Breast epithelium (tissue), 4 donors: ENCODE measurements around the gene PSMB1. TPM values are rescaled to one million over a fixed set of nuclear protein-coding genes. Genes with fewer than 3 reads are reported as not detected.
A peak's percentile ranks its signal among the peaks of the same experiment; 100 is the strongest.
"Not testable (repeated sequence)": the region's sequence is repeated elsewhere in the genome, so short reads cannot be mapped to it uniquely, and the experiment has no call there.

Experiments used
- DNase-seq, 2 donors: peaks; one replicate each; pipeline ENCODE4 v3.0.0-alpha.2; 2019; ENCODE audit warnings: low spot score in 2 of 2
- H3K27ac ChIP-seq, 2 donors: fragments of 200-600 bp; sonication (generic) in 1 of 2; one replicate each; pipeline ENCODE4 v1.5.1; 2016 to 2019; ENCODE audit warnings: mild to moderate bottlenecking in 1 of 2
- H3K27me3 ChIP-seq, 2 donors: fragments of 200-600 bp; sonication (generic) in 1 of 2; one replicate each; pipeline versions ENCODE4 v1.5.1 to v1.6.0; 2017 to 2019; ENCODE audit warnings: control low read depth in 1 of 2, mild to moderate bottlenecking in 1 of 2
- H3K36me3 ChIP-seq: fragments of 200-600 bp; one replicate; pipeline ENCODE4 v1.5.1; 2019
- H3K4me1 ChIP-seq, 2 donors: fragments of 200-600 bp; sonication (generic); one replicate each; pipeline ENCODE4 v1.5.1; 2016 to 2019; ENCODE audit warnings: control low read depth in 1 of 2
- H3K4me3 ChIP-seq, 3 donors: fragments of 200-600 bp; sonication (generic); 1 replicate in 2 of 3; 2 replicates in 1 of 3; pipeline ENCODE4 v1.5.1; 2016 to 2019; ENCODE audit warnings: mild to moderate bottlenecking in 3 of 3, moderate library complexity in 2 of 3
- H3K9me3 ChIP-seq, 2 donors: fragments of 200-600 bp; sonication (generic) in 1 of 2; one replicate each; pipeline ENCODE4 v1.5.1; 2016 to 2019; ENCODE audit warnings: control low read depth in 1 of 2
- CTCF ChIP-seq, 3 donors: fragments of 450-650 bp; IDR thresholded peaks; one replicate each; pipeline ENCODE4 v1.5.1; 2016 to 2017; ENCODE audit warnings: antibody characterized with exemption in 3 of 3, mild to moderate bottlenecking in 3 of 3, moderate library complexity in 3 of 3
- POLR2A ChIP-seq: fragments of 450-650 bp; IDR thresholded peaks from one replicate; pipeline ENCODE4 v1.6.1; 2016; ENCODE audit warnings: antibody characterized with exemption, mild to moderate bottlenecking, moderate library complexity
- POLR2AphosphoS5 ChIP-seq, 3 donors: sonication (generic); formaldehyde crosslinking; IDR thresholded peaks; one replicate each; pipeline ENCODE4 v1.6.1; 2017; ENCODE audit warnings: antibody characterized with exemption in 3 of 3
- intact Hi-C: fragments of 100-400 bp; cut with DNase I; formaldehyde crosslinking; loops from one replicate; pipeline ENCODE4 v1.15.1; 2023; ENCODE audit warnings: low total_unique reads
- total RNA-seq, 3 donors: library from RNA; depleted of rRNA; stranded (reverse); fragments of >200 nt; gene quantifications; one replicate each; pipeline ENCODE4 v1.1.0, GENCODE V29; 2016

PSMB1 gene
- total RNA-seq, 3 donors from 2014 or later: 190 to 281 (median 214) TPM

DNA sequence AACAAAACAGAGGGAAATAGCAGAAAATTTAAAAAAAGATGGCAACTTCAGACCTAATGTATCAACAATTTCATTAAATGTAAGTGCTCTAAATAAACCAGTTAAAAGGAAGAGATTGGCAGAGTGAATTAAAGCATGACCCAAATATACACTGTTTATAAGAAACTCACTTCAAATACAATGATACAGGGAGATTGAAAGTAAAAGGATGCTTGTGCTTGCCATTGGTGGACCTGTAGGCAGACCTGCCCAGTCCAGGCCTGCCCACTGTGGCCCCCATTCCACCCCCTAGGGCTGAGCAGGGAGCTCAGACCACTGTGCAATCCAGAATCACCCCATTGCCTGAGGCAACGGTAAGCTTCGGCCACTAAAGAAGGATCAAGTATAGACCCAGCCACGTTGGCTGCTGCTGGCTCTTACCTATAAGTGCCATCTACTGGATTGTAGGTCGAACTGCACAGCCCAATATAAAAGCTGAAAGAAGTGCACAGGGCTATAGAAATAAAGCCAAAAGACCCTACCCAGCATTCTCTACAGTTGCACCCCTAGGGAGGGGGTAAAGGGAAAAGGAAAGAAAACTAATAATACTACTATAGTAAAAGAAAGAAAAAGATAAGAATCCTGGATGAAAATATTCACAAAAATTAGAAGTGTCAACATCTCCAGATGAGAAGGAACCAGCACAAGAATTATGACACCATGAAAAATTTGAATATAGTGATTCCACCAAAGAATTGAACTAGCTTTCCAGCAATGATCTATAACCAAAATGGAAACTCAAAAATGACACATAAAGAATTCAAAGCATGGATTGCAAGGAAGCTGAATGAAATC, 36.1 kb downstream of the PSMB1 start:
- intact Hi-C loops: no loop called here
- no peak overlapping the region for H3K4me3 ChIP-seq
- H3K36me3 ChIP-seq: no peaks in the 10 kb centered on the region
- no peak overlapping the region for H3K27ac ChIP-seq
- no peaks in the 10 kb centered on the region for H3K27me3 ChIP-seq
- TF ChIP-seq POLR2AphosphoS5 (IDR thresholded peaks at IDR 0.05) (no peak), CTCF (IDR thresholded peaks at IDR 0.05) (peak; percentile 34 to 69 (median 57)), POLR2A (no peak)
- no peaks in the 10 kb centered on the region for H3K4me1 ChIP-seq
- peaks cover 0 to 9% of the 10 kb centered on the region in 2 donors for H3K9me3 ChIP-seq
- peak in 1 of 2 donors; percentile 19 for DNase-seq

DNA sequence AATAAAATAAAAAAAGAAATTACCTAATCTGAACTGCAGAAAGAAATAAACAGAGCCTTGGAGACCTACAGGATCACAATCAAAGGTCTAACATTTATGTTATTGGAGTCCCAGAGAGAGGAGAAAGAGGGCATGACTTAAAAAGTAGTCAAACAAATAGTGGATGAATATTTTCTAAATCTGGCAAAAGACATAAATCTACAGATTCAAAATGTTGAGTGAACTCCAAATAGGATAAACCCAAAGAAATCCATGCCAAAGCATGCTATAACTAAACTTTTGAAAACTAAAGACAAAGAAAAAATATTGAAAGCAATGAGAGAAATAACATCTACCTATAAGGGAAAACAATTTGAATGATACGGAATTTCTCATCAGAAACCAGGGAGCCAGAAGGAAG, 38.2 kb downstream of the PSMB1 start:
- H3K4me1 ChIP-seq: no peaks in the 10 kb centered on the region
- intact Hi-C loops: no loop called here
- DNase-seq: no peak
- peaks cover 0 to 9% of the 10 kb centered on the region in 2 donors for H3K9me3 ChIP-seq
- no peak overlapping the region for H3K27ac ChIP-seq
- H3K27me3 ChIP-seq: no peaks in the 10 kb centered on the region
- H3K4me3 ChIP-seq: no peak overlapping the region
- TF ChIP-seq POLR2A (no peak), CTCF (IDR thresholded peaks at IDR 0.05) (no peak), POLR2AphosphoS5 (IDR thresholded peaks at IDR 0.05) (no peak)
- H3K36me3 ChIP-seq: no peaks in the 10 kb centered on the region

DNA sequence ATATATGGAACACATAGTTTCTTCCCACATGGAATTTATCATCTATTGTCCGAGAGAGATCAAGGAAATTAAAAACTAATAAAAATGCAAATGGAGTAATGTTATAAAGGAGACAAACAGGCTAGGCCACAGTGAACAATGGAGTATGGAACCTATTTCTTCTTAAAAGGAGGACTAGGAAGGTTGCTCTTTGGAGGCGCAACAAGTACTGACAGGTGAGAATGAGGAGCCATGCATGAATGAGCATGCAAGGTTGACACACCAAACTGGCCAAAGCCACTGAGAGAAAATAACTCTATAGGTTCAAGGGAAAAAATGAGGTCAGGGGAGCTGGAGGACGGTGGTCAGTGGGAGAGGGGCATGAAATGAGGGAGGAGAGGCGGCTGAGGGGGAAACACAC, 40.9 kb downstream of the PSMB1 start:
- Histone ChIP-seq H3K27me3 (no peaks in the 10 kb centered on the region), H3K9me3 (peaks cover 0 to 5% of the 10 kb centered on the region in 2 donors), H3K4me3 (no peak overlapping the region), H3K27ac (no peak overlapping the region), H3K36me3 (no peaks in the 10 kb centered on the region), H3K4me1 (no peaks in the 10 kb centered on the region)
- DNase-seq: no peak
- TF ChIP-seq POLR2A (no peak), CTCF (IDR thresholded peaks at IDR 0.05) (no peak), POLR2AphosphoS5 (IDR thresholded peaks at IDR 0.05) (no peak)
- intact Hi-C loops: no loop called here

DNA sequence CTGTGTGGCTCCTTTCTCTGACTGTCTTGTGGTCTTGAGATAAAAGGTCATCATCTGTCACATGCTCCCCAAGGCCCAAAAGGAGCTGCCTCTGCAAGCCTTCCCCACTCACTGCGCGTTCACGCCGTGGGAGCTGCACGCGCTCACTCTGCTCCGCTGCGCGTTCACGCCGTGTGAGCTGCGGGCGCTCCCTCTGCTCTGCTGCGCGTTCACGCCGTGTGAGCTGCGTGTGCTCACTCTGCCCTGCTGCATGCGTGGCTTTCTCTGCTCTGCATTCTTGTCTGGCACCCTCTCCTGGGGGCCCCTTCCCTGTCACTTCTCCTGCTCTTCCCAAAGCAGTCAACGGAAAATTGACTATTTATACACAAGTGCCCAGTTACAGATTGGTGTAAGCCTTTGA, 42.5 kb downstream of the PSMB1 start:
- Histone ChIP-seq H3K27ac (no peak overlapping the region), H3K36me3 (no peaks in the 10 kb centered on the region), H3K4me1 (no peaks in the 10 kb centered on the region), H3K4me3 (no peak overlapping the region), H3K9me3 (no peaks in the 10 kb centered on the region), H3K27me3 (no peaks in the 10 kb centered on the region)
- TF ChIP-seq CTCF (IDR thresholded peaks at IDR 0.05) (no peak), POLR2AphosphoS5 (IDR thresholded peaks at IDR 0.05) (no peak)
- DNase-seq: no peak
- intact Hi-C loops: no loop called here

GRCh38 chr6:170509723-170510018, 43.4 kb downstream of the PSMB1 start:
- Histone ChIP-seq H3K27me3 (no peaks in the 10 kb centered on the region), H3K4me3 (no peak overlapping the region), H3K27ac (no peak overlapping the region), H3K9me3 (no peaks in the 10 kb centered on the region), H3K4me1 (no peaks in the 10 kb centered on the region), H3K36me3 (no peaks in the 10 kb centered on the region)
- TF ChIP-seq POLR2A: no peak
- no peak for TF ChIP-seq CTCF (IDR thresholded peaks at IDR 0.05)
- no peak for TF ChIP-seq POLR2AphosphoS5 (IDR thresholded peaks at IDR 0.05)
- DNase-seq: no peak
- intact Hi-C loops: no loop called here

DNA sequence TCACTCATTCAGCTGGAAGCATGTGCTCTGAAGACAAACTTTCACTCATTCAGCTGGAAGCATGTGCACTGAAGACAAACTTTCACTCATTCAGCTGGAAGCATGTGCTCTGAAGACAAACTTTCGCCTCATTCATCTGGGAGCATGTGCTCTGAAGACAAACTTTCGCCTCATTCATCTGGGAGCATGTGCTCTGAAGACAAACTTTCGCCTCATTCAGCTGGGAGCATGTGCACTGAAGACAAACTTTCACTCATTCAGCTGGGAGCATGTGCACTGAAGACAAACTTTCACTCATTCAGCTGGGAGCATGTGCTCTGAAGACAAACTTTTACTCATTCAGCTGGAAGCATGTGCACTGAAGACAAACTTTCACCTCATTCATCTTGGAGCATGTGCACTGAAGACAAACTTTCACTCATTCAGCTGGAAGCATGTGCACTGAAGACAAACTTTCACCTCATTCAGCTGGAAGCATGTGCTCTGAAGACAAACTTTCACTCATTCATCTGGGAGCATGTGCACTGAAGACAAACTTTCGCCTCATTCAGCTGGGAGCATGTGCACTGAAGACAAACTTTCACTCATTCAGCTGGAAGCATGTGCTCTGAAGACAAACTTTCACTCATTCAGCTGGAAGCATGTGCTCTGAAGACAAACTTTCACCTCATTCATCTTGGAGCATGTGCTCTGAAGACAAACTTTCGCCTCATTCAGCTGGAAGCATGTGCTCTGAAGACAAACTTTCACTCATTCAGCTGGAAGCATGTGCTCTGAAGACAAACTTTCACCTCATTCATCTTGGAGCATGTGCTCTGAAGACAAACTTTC, 44.0 kb downstream of the PSMB1 start:
- H3K36me3 ChIP-seq, DNase-seq, H3K4me3 ChIP-seq, H3K4me1 ChIP-seq, intact Hi-C loops, H3K9me3 ChIP-seq, H3K27ac ChIP-seq, H3K27me3 ChIP-seq: not testable (repeated sequence)

DNA sequence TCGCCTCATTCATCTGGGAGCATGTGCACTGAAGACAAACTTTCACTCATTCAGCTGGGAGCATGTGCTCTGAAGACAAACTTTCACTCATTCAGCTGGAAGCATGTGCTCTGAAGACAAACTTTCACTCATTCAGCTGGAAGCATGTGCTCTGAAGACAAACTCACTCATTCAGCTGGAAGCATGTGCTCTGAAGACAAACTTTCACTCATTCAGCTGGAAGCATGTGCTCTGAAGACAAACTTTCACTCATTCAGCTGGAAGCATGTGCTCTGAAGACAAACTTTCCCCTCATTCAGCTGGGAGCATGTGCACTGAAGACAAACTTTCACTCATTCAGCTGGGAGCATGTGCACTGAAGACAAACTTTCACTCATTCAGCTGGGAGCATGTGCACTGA, 44.8 kb downstream of the PSMB1 start:
- H3K27ac ChIP-seq, H3K4me3 ChIP-seq, H3K9me3 ChIP-seq, H3K36me3 ChIP-seq, H3K27me3 ChIP-seq, H3K4me1 ChIP-seq, DNase-seq, intact Hi-C loops: not testable (repeated sequence)
